ENCODE data around the gene ATG4A.

Gene ATG4A

GRCh38 chrX:108169768-108170167 lies 78.2 kb downstream of the ATG4A start:
- DNase-seq, result no peak

- DNase-seq, result no peak
These were observed 80.1 kb downstream of the ATG4A start for GRCh38 chrX:108171671-108172070.

- no peak for DNase-seq
These were observed 82.3 kb downstream of the ATG4A start for GRCh38 chrX:108173874-108174273.

- DNase-seq, result no peak
These were observed 86.0 kb downstream of the ATG4A start for GRCh38 chrX:108177351-108178142.

GRCh38 chrX:108178143-108178498 lies 86.5 kb downstream of the ATG4A start:
- DNase-seq, result no peak

GRCh38 chrX:108186811-108187210 lies 95.2 kb downstream of the ATG4A start:
- no peak for DNase-seq

GRCh38 chrX:108198420-108198819 lies 106.8 kb downstream of the ATG4A start:
- DNase-seq, result no peak

- no peak for DNase-seq
These were observed 107.5 kb downstream of the ATG4A start for GRCh38 chrX:108199041-108199440.

- peak in 1 of 2 experiments; percentile 3 for DNase-seq
These were observed 108.1 kb downstream of the ATG4A start for GRCh38 chrX:108199691-108200090.

- no peak for DNase-seq
These were observed 112.0 kb downstream of the ATG4A start for GRCh38 chrX:108203540-108203939.
